Colonic mucosa (tissue), 4 donors: ENCODE results near the gene GRM7. TPM values are rescaled to one million over a fixed set of nuclear protein-coding genes. Genes with fewer than 3 reads are reported as not detected.

Experiments used
- DNase-seq: peaks from one replicate; pipeline ENCODE4 v3.0.0-alpha.2; 2020
- H3K27ac ChIP-seq: fragments of 200-600 bp; one replicate; pipeline ENCODE4 v1.8.0; 2021
- H3K27me3 ChIP-seq: fragments of 200-600 bp; one replicate; pipeline ENCODE4 v1.8.0; 2021
- H3K36me3 ChIP-seq: fragments of 200-600 bp; one replicate; pipeline ENCODE4 v1.8.0; 2021
- H3K4me1 ChIP-seq: fragments of 200-600 bp; one replicate; pipeline ENCODE4 v1.8.0; 2021; ENCODE audit warnings: mild to moderate bottlenecking
- H3K4me3 ChIP-seq: fragments of 200-600 bp; one replicate; pipeline ENCODE4 v1.8.0; 2021
- H3K9ac ChIP-seq, 2 donors: one replicate each; pipeline ENCODE4 v1.7.0; 2013; ENCODE audit warnings: control low read depth in 2 of 2, low read depth in 2 of 2, low read length in 2 of 2
- H3K9me3 ChIP-seq: fragments of 200-600 bp; one replicate; pipeline ENCODE4 v1.8.0; 2021
- intact Hi-C: fragments of 100-400 bp; cut with DNase I; formaldehyde crosslinking; loops from one replicate; pipeline ENCODE4 v1.14.1; 2022
- total RNA-seq, 2 donors: library from RNA; stranded (reverse); fragmentation: NEBNext Ultra II Directional in 1 of 2; extraction: Animal tissue kit (Norgen Biotek cat#: 25700) in 1 of 2; gene quantifications; one replicate each; pipeline ENCODE4 v1.2.1, GENCODE V29; 2021
- TF ChIP-seq, protein P1 (sequence below): fragments of 200-600 bp; IDR thresholded peaks from one replicate; pipeline ENCODE4 v1.8.0; 2022; ENCODE audit warnings: antibody characterized with exemption, mild to moderate bottlenecking
- donor health status: healthy.
- donor health status: DM: no; HTN: no; CAD: no.
- donor health status: DM: no; HTN: no; CAD: no.

Gene GRM7
- total RNA-seq, 2 donors from 2014 or later: 0.15 to 0.66 TPM

GRCh38 chr3:7651274-7651673 lies 790.4 kb downstream of the GRM7 start:
- TF ChIP-seq, protein P1, sequence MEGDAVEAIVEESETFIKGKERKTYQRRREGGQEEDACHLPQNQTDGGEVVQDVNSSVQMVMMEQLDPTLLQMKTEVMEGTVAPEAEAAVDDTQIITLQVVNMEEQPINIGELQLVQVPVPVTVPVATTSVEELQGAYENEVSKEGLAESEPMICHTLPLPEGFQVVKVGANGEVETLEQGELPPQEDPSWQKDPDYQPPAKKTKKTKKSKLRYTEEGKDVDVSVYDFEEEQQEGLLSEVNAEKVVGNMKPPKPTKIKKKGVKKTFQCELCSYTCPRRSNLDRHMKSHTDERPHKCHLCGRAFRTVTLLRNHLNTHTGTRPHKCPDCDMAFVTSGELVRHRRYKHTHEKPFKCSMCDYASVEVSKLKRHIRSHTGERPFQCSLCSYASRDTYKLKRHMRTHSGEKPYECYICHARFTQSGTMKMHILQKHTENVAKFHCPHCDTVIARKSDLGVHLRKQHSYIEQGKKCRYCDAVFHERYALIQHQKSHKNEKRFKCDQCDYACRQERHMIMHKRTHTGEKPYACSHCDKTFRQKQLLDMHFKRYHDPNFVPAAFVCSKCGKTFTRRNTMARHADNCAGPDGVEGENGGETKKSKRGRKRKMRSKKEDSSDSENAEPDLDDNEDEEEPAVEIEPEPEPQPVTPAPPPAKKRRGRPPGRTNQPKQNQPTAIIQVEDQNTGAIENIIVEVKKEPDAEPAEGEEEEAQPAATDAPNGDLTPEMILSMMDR: no peak
- intact Hi-C loops: no loop called here
- no peaks in the 10 kb centered on the region for H3K4me1 ChIP-seq
- H3K9ac ChIP-seq: no peak overlapping the region
- H3K4me3 ChIP-seq: no peak overlapping the region
- no peak overlapping the region for H3K27ac ChIP-seq
- no peaks in the 10 kb centered on the region for H3K9me3 ChIP-seq
- DNase-seq: no peak
- H3K27me3 ChIP-seq: no peaks in the 10 kb centered on the region
- H3K36me3 ChIP-seq: no peaks in the 10 kb centered on the region

- no peaks in the 10 kb centered on the region for H3K9me3 ChIP-seq
- H3K4me1 ChIP-seq: no peaks in the 10 kb centered on the region
- no peaks in the 10 kb centered on the region for H3K36me3 ChIP-seq
- intact Hi-C loops: no loop called here
- no peak for DNase-seq
- TF ChIP-seq, protein P1: no peak
- H3K27ac ChIP-seq: no peak overlapping the region
- H3K27me3 ChIP-seq: no peaks in the 10 kb centered on the region
- H3K9ac ChIP-seq: no peak overlapping the region
- no peak overlapping the region for H3K4me3 ChIP-seq
These were observed 796.5 kb downstream of the GRM7 start for GRCh38 chr3:7657214-7658112.

DNA sequence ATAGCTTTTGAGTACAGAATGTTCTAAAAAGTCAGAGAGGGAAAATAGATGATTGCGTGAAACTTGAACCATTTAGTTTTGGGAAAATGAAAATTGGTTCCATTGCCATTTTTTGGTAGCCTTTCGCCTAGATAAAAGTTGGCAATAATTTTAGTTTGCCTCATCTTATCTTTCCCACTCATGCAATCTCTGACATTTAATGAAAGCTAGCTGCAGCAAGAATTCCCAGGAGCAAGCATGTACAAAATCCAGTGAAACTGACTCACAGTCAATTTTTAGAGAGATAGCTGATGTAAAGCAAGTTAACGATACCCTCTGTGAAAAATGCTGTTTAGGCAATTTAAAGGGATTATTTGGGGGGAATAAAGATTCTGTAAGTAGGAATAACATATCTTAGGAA lies 797.4 kb downstream of the GRM7 start:
- no peak overlapping the region for H3K9ac ChIP-seq
- intact Hi-C loops: no loop called here
- H3K27me3 ChIP-seq: no peaks in the 10 kb centered on the region
- TF ChIP-seq, protein P1: no peak
- no peaks in the 10 kb centered on the region for H3K4me1 ChIP-seq
- no peaks in the 10 kb centered on the region for H3K9me3 ChIP-seq
- H3K27ac ChIP-seq: no peak overlapping the region
- no peaks in the 10 kb centered on the region for H3K36me3 ChIP-seq
- no peak for DNase-seq
- no peak overlapping the region for H3K4me3 ChIP-seq

- TF ChIP-seq, protein P1: no peak
- intact Hi-C loops: no loop called here
- H3K4me3 ChIP-seq: no peak overlapping the region
These were observed 798.2 kb downstream of the GRM7 start for GRCh38 chr3:7659079-7659478.

GRCh38 chr3:7663771-7664170 lies 802.9 kb downstream of the GRM7 start:
- intact Hi-C loops: no loop called here

More at GRCh38 chr3:7659079-7659478, 798.2 kb downstream of the GRM7 start:
- Histone ChIP-seq H3K27me3 (no peaks in the 10 kb centered on the region), H3K36me3 (no peaks in the 10 kb centered on the region), H3K27ac (no peak overlapping the region), H3K9ac (no peak overlapping the region), H3K4me1 (no peaks in the 10 kb centered on the region), H3K9me3 (no peaks in the 10 kb centered on the region)
- DNase-seq: no peak

More at GRCh38 chr3:7663771-7664170, 802.9 kb downstream of the GRM7 start:
- no peaks in the 10 kb centered on the region for H3K36me3 ChIP-seq
- TF ChIP-seq, protein P1: no peak
- no peak overlapping the region for H3K4me3 ChIP-seq
- H3K27me3 ChIP-seq: no peaks in the 10 kb centered on the region
- no peaks in the 10 kb centered on the region for H3K9me3 ChIP-seq
- H3K4me1 ChIP-seq: no peaks in the 10 kb centered on the region
- no peak for DNase-seq
- no peak overlapping the region for H3K9ac ChIP-seq
- no peak overlapping the region for H3K27ac ChIP-seq
